Stimulated activated CD4-positive, alpha-beta T cell treated with anti-CD3 and anti-CD28 coated beads, Interleukin-12 subunit alpha, Interleukin-12 subunit beta, amount 100 ng/mL, for 24 hours (primary cell): ENCODE results near the gene RPL36A.

Experiments used
- DNase-seq, 2 experiments: peaks; one replicate each; pipeline ENCODE4 v3.0.0-alpha.2; 2020; ENCODE audit warnings: low read depth in 2 of 2

The RPL36A gene

GRCh38 chrX:101393530-101394305 is 2.9 kb downstream of the RPL36A start:
- DNase-seq = no peak

GRCh38 chrX:101394372-101394771 is 3.6 kb downstream of the RPL36A start:
- no peak for DNase-seq

DNA sequence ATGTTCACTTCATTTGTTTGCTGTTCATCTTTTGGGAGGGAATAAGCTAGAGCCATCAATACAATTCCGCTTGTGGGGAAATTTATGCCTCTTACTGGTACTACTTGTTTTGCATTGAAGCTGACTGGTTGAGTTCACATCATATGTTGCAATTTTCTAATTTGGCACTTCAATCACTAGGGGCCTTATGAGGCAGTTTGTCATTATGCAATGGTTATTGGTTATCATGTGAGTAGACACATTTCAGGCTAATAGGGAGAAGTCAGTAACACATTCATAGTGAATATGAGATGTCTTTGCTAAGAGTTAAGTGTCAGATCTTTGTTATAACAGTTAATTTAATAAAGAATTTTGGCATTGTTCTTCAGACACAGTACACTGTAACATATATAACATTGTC is 5.0 kb downstream of the RPL36A start:
- no peak for DNase-seq

GRCh38 chrX:101397779-101398178 is 7.0 kb downstream of the RPL36A start:
- no peak for DNase-seq

GRCh38 chrX:101398694-101399093 is 7.9 kb downstream of the RPL36A start:
- no peak for DNase-seq

- DNase-seq = no peak
Measured at GRCh38 chrX:101399825-101400224, 9.0 kb downstream of the RPL36A start.

DNA sequence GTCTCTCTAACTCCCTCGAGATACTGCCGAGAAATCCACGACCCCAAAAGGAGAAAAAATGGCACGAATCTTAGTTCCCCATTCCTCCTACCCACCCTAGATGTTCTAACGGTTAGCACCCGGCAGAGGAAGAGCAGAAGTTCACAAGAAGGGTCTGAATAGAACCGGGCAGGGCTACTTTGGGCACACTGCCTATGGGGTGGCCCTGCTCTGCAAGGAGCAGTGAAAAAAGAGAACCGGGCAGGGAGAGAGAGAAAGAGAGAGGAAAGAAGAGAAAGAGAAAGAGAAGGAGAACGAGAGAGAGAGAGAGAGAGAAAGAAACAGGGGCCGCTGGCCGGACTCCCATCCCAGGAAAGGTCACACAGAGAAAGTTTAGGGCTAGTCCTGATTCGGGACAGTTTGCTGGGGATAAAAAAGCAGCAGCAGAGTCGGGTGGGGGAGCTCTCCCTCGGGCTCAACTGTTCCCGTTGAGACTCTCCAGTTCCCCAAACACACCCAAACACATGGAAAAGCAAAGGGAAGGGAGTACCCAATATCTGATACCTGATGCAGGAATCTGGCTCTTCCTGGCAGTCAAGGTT is 16.4 kb downstream of the RPL36A start:
- DNase-seq = no peak

DNA sequence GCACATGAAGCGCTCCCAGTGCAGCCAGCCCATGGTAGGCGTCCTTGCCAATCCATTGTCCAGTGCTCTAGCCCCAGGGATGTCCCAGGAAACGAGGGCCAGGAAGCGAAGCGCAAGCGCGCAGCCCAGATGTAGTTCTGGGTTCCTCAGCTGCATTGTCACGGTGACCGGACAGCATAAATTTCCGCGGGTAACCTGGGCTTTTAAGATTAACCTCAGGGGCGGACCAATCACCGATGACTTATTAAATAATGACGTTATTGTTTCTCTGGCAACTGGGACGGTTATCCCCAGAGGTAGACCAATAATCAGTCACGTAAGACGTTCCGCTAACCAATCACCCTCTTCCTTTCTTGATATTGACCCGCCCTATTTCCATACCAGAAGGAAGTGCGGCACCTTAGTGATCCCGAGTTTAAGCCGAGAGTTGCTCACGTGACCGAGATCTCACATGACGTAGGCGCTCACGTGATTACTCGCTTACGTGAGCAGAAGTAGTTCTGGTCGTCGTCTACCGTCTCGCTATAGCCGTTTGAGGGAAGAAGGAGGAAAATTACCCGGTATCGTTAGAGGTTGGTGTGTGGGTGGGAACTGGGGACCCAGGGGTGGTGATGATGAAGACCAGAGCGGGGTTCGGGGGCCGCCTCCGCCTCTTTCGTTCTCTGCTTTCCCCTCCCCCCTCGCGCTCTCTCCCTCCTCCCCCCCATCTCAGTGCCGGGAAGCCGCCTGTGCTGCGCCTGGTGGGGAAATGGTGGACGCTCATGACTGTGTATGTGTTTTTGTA is 17.1 kb downstream of the RPL36A start, which contains the start of the genes GLA and HNRNPH2:
Gene GLA (minus strand): TSS at position 178 of the 784 bp plus-strand sequence. CDS start 22 bp downstream, at position 156.
Gene HNRNPH2 (plus strand): TSS at position 475 of the 784 bp plus-strand sequence. CDS start 3,767 bp downstream, outside the sequence.
- peak; percentile 70 to 79 for DNase-seq

GRCh38 chrX:101408532-101408841 is 17.7 kb downstream of the RPL36A start:
- no peak for DNase-seq

DNA sequence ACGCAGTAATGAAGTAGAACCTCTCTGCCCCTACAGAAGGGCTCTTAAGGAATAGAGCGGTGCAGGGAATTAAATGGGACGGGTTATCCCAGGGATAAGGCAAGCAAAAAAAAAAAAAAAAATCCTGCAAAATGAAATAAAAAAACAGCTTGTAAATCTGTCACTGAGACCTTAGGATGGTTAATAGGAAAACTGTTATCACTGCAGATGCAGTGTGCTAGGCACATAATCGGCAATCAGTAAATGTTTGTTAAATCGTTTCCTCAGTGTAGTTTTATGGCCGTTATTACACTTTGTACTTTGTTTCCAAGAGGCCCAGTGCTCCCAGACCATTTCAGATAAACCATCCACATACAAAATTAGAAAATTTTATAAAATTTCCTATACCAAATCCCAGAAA is 18.2 kb downstream of the RPL36A start:
- DNase-seq = no peak

- DNase-seq = no peak
Measured at GRCh38 chrX:101410461-101410860, 19.6 kb downstream of the RPL36A start.

- DNase-seq = no peak
Measured at GRCh38 chrX:101411984-101412383, 21.2 kb downstream of the RPL36A start.

GRCh38 chrX:101415180-101416145 is 24.7 kb downstream of the RPL36A start:
- no peak for DNase-seq

DNA sequence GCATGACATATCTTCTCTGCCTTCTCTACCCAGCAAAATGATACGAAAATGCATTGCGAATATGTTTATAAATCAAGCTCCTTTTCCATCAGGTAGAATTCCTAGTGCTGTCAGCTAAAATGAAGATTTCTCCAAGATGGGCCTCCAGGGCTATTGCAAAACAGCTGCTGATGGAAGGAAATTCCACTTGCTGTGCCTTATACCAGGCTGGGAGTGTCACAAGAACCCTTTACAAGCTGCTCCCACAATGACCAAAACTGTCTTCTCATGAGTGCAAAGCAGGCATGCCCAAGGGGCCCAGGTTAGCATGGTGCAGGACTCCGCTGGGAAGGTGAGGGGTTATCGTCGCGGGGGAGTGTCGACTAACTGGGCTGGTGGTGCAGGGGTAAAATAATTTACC is 25.9 kb downstream of the RPL36A start:
- no peak for DNase-seq

DNA sequence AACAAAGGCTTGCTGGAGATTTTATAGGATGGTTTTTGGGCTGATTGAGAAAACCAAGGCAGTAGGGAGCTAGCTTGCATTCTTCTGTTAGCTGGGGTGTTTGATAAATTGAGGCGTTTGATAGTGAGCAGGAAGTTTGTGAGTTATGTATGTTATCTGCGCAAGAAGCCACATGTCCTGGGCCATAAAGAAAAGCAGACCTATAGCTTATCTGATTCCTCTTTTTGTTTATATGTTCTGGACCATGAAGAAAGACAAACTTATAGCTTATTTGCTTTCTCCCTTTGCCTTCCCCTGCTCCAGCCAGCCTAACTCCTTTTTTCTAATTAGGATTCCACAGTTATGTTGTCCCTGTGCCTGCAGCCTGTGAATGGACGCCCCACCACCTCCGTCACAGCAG is 26.4 kb downstream of the RPL36A start:
- no peak for DNase-seq

- DNase-seq = peak in 1 of 2 experiments; percentile 16
Measured at GRCh38 chrX:101417981-101418841, 27.4 kb downstream of the RPL36A start.

DNA sequence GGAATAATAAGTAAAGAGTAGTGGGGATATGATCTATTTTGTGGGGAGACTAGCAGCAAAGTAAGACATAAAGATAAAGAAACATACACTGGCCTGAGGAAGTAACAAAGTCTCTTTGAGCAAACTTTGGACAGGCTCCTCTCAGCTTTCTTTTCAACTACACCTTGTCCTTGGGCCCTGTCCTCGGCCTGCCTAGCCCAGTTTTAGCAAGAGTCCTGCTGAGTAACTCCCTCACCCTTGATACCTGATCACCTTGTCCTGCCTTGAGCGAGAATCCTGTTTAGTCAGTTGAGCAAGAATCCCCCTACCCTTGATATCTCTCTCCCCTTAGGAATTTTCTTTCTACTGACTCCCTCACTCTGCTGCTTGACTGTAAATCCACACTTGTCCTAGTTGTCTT is 28.7 kb downstream of the RPL36A start:
- DNase-seq = no peak

GRCh38 chrX:101427954-101428353 is 37.1 kb downstream of the RPL36A start:
- DNase-seq = no peak

DNA sequence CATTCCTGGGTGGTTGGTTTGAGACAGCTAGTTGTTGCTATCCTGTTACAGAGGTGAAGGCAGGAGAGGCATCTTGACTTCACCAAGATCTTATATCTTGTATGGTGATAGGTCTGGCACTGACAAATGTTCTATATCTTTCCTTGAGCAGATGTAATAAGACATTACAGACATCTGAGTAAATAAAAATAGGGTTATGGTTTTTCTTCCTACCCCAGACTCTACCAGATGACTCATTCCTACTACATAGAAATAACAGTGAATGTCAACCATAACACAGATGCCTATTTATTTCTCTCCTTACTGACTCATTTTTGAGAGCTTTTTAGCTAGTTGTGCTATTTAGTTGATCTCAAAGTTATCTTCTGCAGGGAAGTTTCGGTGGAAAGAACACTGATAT is 39.1 kb downstream of the RPL36A start:
- no peak for DNase-seq

DNA sequence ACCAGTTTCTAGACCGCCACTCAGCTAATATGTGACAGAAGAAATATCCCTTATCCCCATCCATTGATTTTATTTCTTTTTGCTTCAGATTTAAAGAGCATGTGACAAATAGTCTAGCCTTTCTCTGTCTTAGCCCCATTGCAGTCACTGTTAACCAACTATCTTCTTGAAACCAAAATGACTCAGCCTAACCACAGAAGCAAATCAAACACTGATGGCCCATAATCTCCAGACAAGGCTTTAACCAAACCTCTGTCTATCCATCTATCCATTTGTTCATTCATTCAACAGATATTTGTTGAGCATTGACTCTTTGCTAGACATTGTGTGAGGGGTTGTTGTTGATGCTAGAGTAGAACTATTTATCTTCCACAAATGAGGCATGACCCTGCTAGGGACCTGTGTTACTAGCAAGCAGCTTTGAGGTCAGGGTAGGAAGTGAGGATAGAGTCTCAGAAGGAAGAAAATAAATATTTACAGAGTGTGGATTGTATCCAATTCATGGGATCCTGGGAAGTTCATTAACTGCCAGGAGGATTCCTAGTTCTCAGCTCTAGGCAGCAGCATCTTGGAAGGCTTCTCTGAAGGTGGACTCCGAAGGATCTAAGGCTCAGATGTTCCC is 39.8 kb downstream of the RPL36A start:
- DNase-seq = no peak
